Left ventricle myocardium inferior (tissue), 1 donor: ENCODE data around the gene OR51G2. TPM values are rescaled to one million over a fixed set of nuclear protein-coding genes. Genes with fewer than 3 reads are reported as not detected.

ENCODE experiments used
- DNase-seq: peaks from one replicate; pipeline ENCODE4 v3.0.0-alpha.2; 2020
- H3K27ac ChIP-seq: fragments of 200-600 bp; replicated peaks from 2 replicates; pipeline ENCODE4 v1.8.0; 2021
- H3K27me3 ChIP-seq: fragments of 200-600 bp; 2 replicates; pipeline ENCODE4 v1.8.0; 2021; ENCODE audit warnings: low read depth
- H3K36me3 ChIP-seq: fragments of 200-600 bp; 2 replicates; pipeline ENCODE4 v1.8.0; 2021
- H3K4me1 ChIP-seq: fragments of 200-600 bp; 2 replicates; pipeline ENCODE4 v1.8.0; 2021
- H3K4me3 ChIP-seq: fragments of 200-600 bp; 2 replicates; pipeline ENCODE4 v1.8.0; 2021; ENCODE audit warnings: mild to moderate bottlenecking, moderate library complexity
- H3K9me3 ChIP-seq: fragments of 200-600 bp; replicated peaks from 2 replicates; pipeline ENCODE4 v1.8.0; 2021
- CTCF ChIP-seq: fragments of 200-600 bp; IDR thresholded peaks from 2 replicates; pipeline ENCODE4 v1.8.0; 2021; ENCODE audit warnings: antibody characterized with exemption, mild to moderate bottlenecking, borderline replicate concordance
- intact Hi-C: fragments of 100-400 bp; cut with micrococcal nuclease; formaldehyde crosslinking; loops from one replicate; pipeline ENCODE4 v1.11.0; 2022
- total RNA-seq: library from RNA; stranded (reverse); fragmentation: NEBNext Ultra II Directional; extraction: Animal tissue kit (Norgen Biotek cat#: 25700); gene quantifications from one replicate; pipeline ENCODE4 v1.2.1, GENCODE V29; 2021
- donor health status: DM: no; HTN: yes; CAD: no; lungs with severe emphysema.

OR51G2 gene
- total RNA-seq, 1 donor from 2014 or later = not detected

GRCh38 chr11:4886186-4886585 lies 33.0 kb downstream of the OR51G2 start:
- no peak overlapping the region for H3K4me3 ChIP-seq
- DNase-seq = no peak
- no peaks in the 10 kb centered on the region for H3K27me3 ChIP-seq
- TF ChIP-seq CTCF = no peak
- H3K9me3 ChIP-seq = no peaks in the 10 kb centered on the region
- intact Hi-C loops = no loop called here
- H3K27ac ChIP-seq = no peak overlapping the region
- no peaks in the 10 kb centered on the region for H3K4me1 ChIP-seq
- H3K36me3 ChIP-seq = no peaks in the 10 kb centered on the region

GRCh38 chr11:4884361-4884760 lies 34.8 kb downstream of the OR51G2 start:
- no peaks in the 10 kb centered on the region for H3K27me3 ChIP-seq
- H3K9me3 ChIP-seq = no peaks in the 10 kb centered on the region
- H3K36me3 ChIP-seq = no peaks in the 10 kb centered on the region
- intact Hi-C loops = no loop called here
- H3K27ac ChIP-seq = no peak overlapping the region
- no peaks in the 10 kb centered on the region for H3K4me1 ChIP-seq
- H3K4me3 ChIP-seq = no peak overlapping the region
- DNase-seq = no peak
- no peak for TF ChIP-seq CTCF

- Histone ChIP-seq H3K36me3 (no peaks in the 10 kb centered on the region), H3K27me3 (no peaks in the 10 kb centered on the region), H3K4me1 (no peaks in the 10 kb centered on the region)
Observed at GRCh38 chr11:4882543-4882942, 36.6 kb downstream of the OR51G2 start.

GRCh38 chr11:4881860-4882500 lies 37.2 kb downstream of the OR51G2 start, which contains the start of gene OR51T1:
OR51T1 (plus strand) TSS chr11:4881900; CDS start chr11:4881900, 0 bp downstream.
- no peak within 1 kb of the TSS for H3K4me3 ChIP-seq
- H3K4me1 ChIP-seq = no peaks in the 10 kb centered on the region
- no peaks in the 10 kb centered on the region for H3K36me3 ChIP-seq
- no peaks in the 10 kb centered on the region for H3K9me3 ChIP-seq
- H3K27ac ChIP-seq = no peak within 1 kb of the TSS
- no peak for DNase-seq
- intact Hi-C loops = no loop called here
- no peaks in the 10 kb centered on the region for H3K27me3 ChIP-seq
- no peak for TF ChIP-seq CTCF

More at GRCh38 chr11:4882543-4882942, 36.6 kb downstream of the OR51G2 start:
- Histone ChIP-seq H3K4me3 (no peak overlapping the region), H3K27ac (no peak overlapping the region), H3K9me3 (no peaks in the 10 kb centered on the region)
- no peak for TF ChIP-seq CTCF
- DNase-seq = no peak
- intact Hi-C loops = no loop called here

GRCh38 chr11:4881188-4881587 lies 38.0 kb downstream of the OR51G2 start:
- Histone ChIP-seq H3K4me1 (no peaks in the 10 kb centered on the region), H3K4me3 (no peak overlapping the region), H3K36me3 (no peaks in the 10 kb centered on the region), H3K27ac (no peak overlapping the region), H3K27me3 (no peaks in the 10 kb centered on the region), H3K9me3 (no peaks in the 10 kb centered on the region)
- intact Hi-C loops = no loop called here
- no peak for TF ChIP-seq CTCF
- DNase-seq = no peak
